ENCODE results near the gene MAST3.

Gene MAST3

GRCh38 chr19:18070181-18070580 is 27.4 kb upstream of the MAST3 start:
- Histone ChIP-seq H3K9me3 (ENCODE audit: insufficient read depth, low read depth, low read length) (no peaks in the 10 kb centered on the region), H3F3A (ENCODE audit: low read depth) (no peaks in the 10 kb centered on the region), H3K9ac (ENCODE audit: low read depth, low read length, poor library complexity, severe bottlenecking) (no peak overlapping the region), H3K36me3 (ENCODE audit: insufficient read depth, low read length) (no peaks in the 10 kb centered on the region), H2AFZ (ENCODE audit: low read length) (no peak overlapping the region), H3K4me1 (ENCODE audit: insufficient read depth, low read length, poor library complexity, severe bottlenecking) (peaks cover 7% of the 10 kb centered on the region), H3K4me3 (ENCODE audit: low read length, poor library complexity, severe bottlenecking) (no peak overlapping the region), H3K27me3 (ENCODE audit: insufficient read depth, low read length, poor library complexity, severe bottlenecking) (no peaks in the 10 kb centered on the region), H3K79me2 (ENCODE audit: insufficient read depth, low read length) (no peaks in the 10 kb centered on the region), H4K20me1 (ENCODE audit: insufficient read depth, low read length, poor library complexity, severe bottlenecking) (no peaks in the 10 kb centered on the region), H3K9me2 (replicated peaks; ENCODE audit: low read depth, low read length) (no peaks in the 10 kb centered on the region), H3K4me2 (ENCODE audit: low read depth, low read length, poor library complexity, severe bottlenecking) (no peak overlapping the region)
- no peak for TF ChIP-seq CTCF (conservative IDR thresholded peaks at IDR 0.05; ENCODE audit: low read length)
- TF ChIP-seq EZH2phosphoT487 (IDR thresholded peaks at IDR 0.05; ENCODE audit: borderline replicate concordance), result no peak

- Histone ChIP-seq H3K36me3 (ENCODE audit: insufficient read depth, low read length) (no peaks in the 10 kb centered on the region), H3K4me1 (ENCODE audit: insufficient read depth, low read length, poor library complexity, severe bottlenecking) (peaks cover 7% of the 10 kb centered on the region), H3F3A (ENCODE audit: low read depth) (no peaks in the 10 kb centered on the region), H3K9ac (ENCODE audit: low read depth, low read length, poor library complexity, severe bottlenecking) (no peak overlapping the region), H3K9me3 (ENCODE audit: insufficient read depth, low read depth, low read length) (no peaks in the 10 kb centered on the region), H3K4me2 (ENCODE audit: low read depth, low read length, poor library complexity, severe bottlenecking) (no peak overlapping the region), H3K79me2 (ENCODE audit: insufficient read depth, low read length) (no peaks in the 10 kb centered on the region), H4K20me1 (ENCODE audit: insufficient read depth, low read length, poor library complexity, severe bottlenecking) (no peaks in the 10 kb centered on the region), H3K27me3 (ENCODE audit: insufficient read depth, low read length, poor library complexity, severe bottlenecking) (no peaks in the 10 kb centered on the region), H3K9me2 (replicated peaks; ENCODE audit: low read depth, low read length) (no peaks in the 10 kb centered on the region), H3K4me3 (ENCODE audit: low read length, poor library complexity, severe bottlenecking) (no peak overlapping the region), H2AFZ (ENCODE audit: low read length) (no peak overlapping the region)
- no peak for TF ChIP-seq CTCF (conservative IDR thresholded peaks at IDR 0.05; ENCODE audit: low read length)
- TF ChIP-seq EZH2phosphoT487 (IDR thresholded peaks at IDR 0.05; ENCODE audit: borderline replicate concordance), result no peak
These were observed 25.2 kb upstream of the MAST3 start for GRCh38 chr19:18072335-18072734.

GRCh38 chr19:18073197-18073596 is 24.4 kb upstream of the MAST3 start:
- Histone ChIP-seq H3K9ac (ENCODE audit: low read depth, low read length, poor library complexity, severe bottlenecking) (no peak overlapping the region), H3K79me2 (ENCODE audit: insufficient read depth, low read length) (no peaks in the 10 kb centered on the region), H3K4me3 (ENCODE audit: low read length, poor library complexity, severe bottlenecking) (no peak overlapping the region), H3F3A (ENCODE audit: low read depth) (no peaks in the 10 kb centered on the region), H3K9me2 (replicated peaks; ENCODE audit: low read depth, low read length) (no peaks in the 10 kb centered on the region), H3K4me2 (ENCODE audit: low read depth, low read length, poor library complexity, severe bottlenecking) (no peak overlapping the region), H3K27me3 (ENCODE audit: insufficient read depth, low read length, poor library complexity, severe bottlenecking) (no peaks in the 10 kb centered on the region), H3K9me3 (ENCODE audit: insufficient read depth, low read depth, low read length) (no peaks in the 10 kb centered on the region), H3K4me1 (ENCODE audit: insufficient read depth, low read length, poor library complexity, severe bottlenecking) (peaks cover 7% of the 10 kb centered on the region), H2AFZ (ENCODE audit: low read length) (no peak overlapping the region), H4K20me1 (ENCODE audit: insufficient read depth, low read length, poor library complexity, severe bottlenecking) (no peaks in the 10 kb centered on the region), H3K36me3 (ENCODE audit: insufficient read depth, low read length) (no peaks in the 10 kb centered on the region)
- no peak for TF ChIP-seq EZH2phosphoT487 (IDR thresholded peaks at IDR 0.05; ENCODE audit: borderline replicate concordance)

GRCh38 chr19:18074192-18074591 is 23.4 kb upstream of the MAST3 start:
- Histone ChIP-seq H3K36me3 (ENCODE audit: insufficient read depth, low read length) (no peaks in the 10 kb centered on the region), H2AFZ (ENCODE audit: low read length) (no peak overlapping the region), H3K9me3 (ENCODE audit: insufficient read depth, low read depth, low read length) (no peaks in the 10 kb centered on the region), H3K4me1 (ENCODE audit: insufficient read depth, low read length, poor library complexity, severe bottlenecking) (peaks cover 7% of the 10 kb centered on the region), H3K27me3 (ENCODE audit: insufficient read depth, low read length, poor library complexity, severe bottlenecking) (no peaks in the 10 kb centered on the region), H3K79me2 (ENCODE audit: insufficient read depth, low read length) (no peaks in the 10 kb centered on the region), H3K4me3 (ENCODE audit: low read length, poor library complexity, severe bottlenecking) (no peak overlapping the region), H3K9ac (ENCODE audit: low read depth, low read length, poor library complexity, severe bottlenecking) (no peak overlapping the region), H3K9me2 (replicated peaks; ENCODE audit: low read depth, low read length) (no peaks in the 10 kb centered on the region), H3K4me2 (ENCODE audit: low read depth, low read length, poor library complexity, severe bottlenecking) (no peak overlapping the region), H4K20me1 (ENCODE audit: insufficient read depth, low read length, poor library complexity, severe bottlenecking) (no peaks in the 10 kb centered on the region), H3F3A (ENCODE audit: low read depth) (no peaks in the 10 kb centered on the region)
- TF ChIP-seq EZH2phosphoT487 (IDR thresholded peaks at IDR 0.05; ENCODE audit: borderline replicate concordance) (no peak), CTCF (conservative IDR thresholded peaks at IDR 0.05; ENCODE audit: low read length) (peak; percentile 41; the same call in 1 of the 2 replicates)
